ENCODE data around the gene COL28A1. TPM values are rescaled to one million over a fixed set of nuclear protein-coding genes. Genes with fewer than 3 reads are reported as not detected.
"Not testable (repeated sequence)": the region's sequence is repeated elsewhere in the genome, so short reads cannot be mapped to it uniquely, and the experiment has no call there.

The COL28A1 gene
- total RNA-seq, 1 donor from 2014 or later, result 182 TPM

GRCh38 chr7:7486362-7486761 is 49.3 kb downstream of the COL28A1 start:
- intact Hi-C loops (cut with DNase I), result no loop called here
- no peak for DNase-seq (ENCODE audit: low spot score)
- ATAC-seq, result no peak

- ATAC-seq, result no peak
- intact Hi-C loops (cut with DNase I), result no loop called here
- no peak for DNase-seq (ENCODE audit: low spot score)
Measured at GRCh38 chr7:7484072-7484471, 51.6 kb downstream of the COL28A1 start.

- DNase-seq (ENCODE audit: low spot score) (no peak), ATAC-seq (no peak)
- intact Hi-C loops (cut with DNase I), result no loop called here
Measured at GRCh38 chr7:7481802-7482201, 53.9 kb downstream of the COL28A1 start.

- intact Hi-C loops (cut with DNase I), result no loop called here
- peak; percentile 82 for ATAC-seq
- DNase-seq (ENCODE audit: low spot score), result no peak
Measured at GRCh38 chr7:7479275-7479805, 56.3 kb downstream of the COL28A1 start.

- ATAC-seq (no peak), DNase-seq (ENCODE audit: low spot score) (no peak)
- intact Hi-C loops (cut with DNase I), result no loop called here
Measured at GRCh38 chr7:7478569-7478968, 57.1 kb downstream of the COL28A1 start.

- DNase-seq (ENCODE audit: low spot score); ATAC-seq; intact Hi-C loops (cut with DNase I): not testable (repeated sequence)
Measured at GRCh38 chr7:7477641-7478040, 58.0 kb downstream of the COL28A1 start.

- DNase-seq (ENCODE audit: low spot score) (no peak), ATAC-seq (no peak)
- intact Hi-C loops (cut with DNase I), result no loop called here
Measured at GRCh38 chr7:7476381-7476780, 59.3 kb downstream of the COL28A1 start.

GRCh38 chr7:7475601-7476000 is 60.1 kb downstream of the COL28A1 start:
- intact Hi-C loops (cut with DNase I), result no loop called here
- DNase-seq (ENCODE audit: low spot score), result no peak
- no peak for ATAC-seq

- ATAC-seq (no peak), DNase-seq (ENCODE audit: low spot score) (no peak)
- intact Hi-C loops (cut with DNase I), result no loop called here
Measured at GRCh38 chr7:7474436-7474835, 61.2 kb downstream of the COL28A1 start.

- DNase-seq (ENCODE audit: low spot score); intact Hi-C loops (cut with DNase I); ATAC-seq: not testable (repeated sequence)
Measured at GRCh38 chr7:7464991-7465765, 70.5 kb downstream of the COL28A1 start.

- ATAC-seq, result no peak
- intact Hi-C loops (cut with DNase I), result no loop called here
- no peak for DNase-seq (ENCODE audit: low spot score)
Measured at GRCh38 chr7:7454000-7454399, 81.7 kb downstream of the COL28A1 start.

- ATAC-seq (no peak), DNase-seq (ENCODE audit: low spot score) (no peak)
- intact Hi-C loops (cut with DNase I), result no loop called here
Measured at GRCh38 chr7:7452652-7453051, 83.0 kb downstream of the COL28A1 start.

- ATAC-seq (no peak), DNase-seq (ENCODE audit: low spot score) (no peak)
- intact Hi-C loops (cut with DNase I), result no loop called here
Measured at GRCh38 chr7:7452119-7452518, 83.6 kb downstream of the COL28A1 start.

GRCh38 chr7:7449055-7449454 is 86.6 kb downstream of the COL28A1 start:
- ATAC-seq (no peak), DNase-seq (ENCODE audit: low spot score) (no peak)
- intact Hi-C loops (cut with DNase I), result no loop called here

GRCh38 chr7:7446616-7447015 is 89.1 kb downstream of the COL28A1 start:
- DNase-seq (ENCODE audit: low spot score) (no peak), ATAC-seq (no peak)
- intact Hi-C loops (cut with DNase I), result no loop called here

- DNase-seq (ENCODE audit: low spot score) (no peak), ATAC-seq (no peak)
- intact Hi-C loops (cut with DNase I), result no loop called here
Measured at GRCh38 chr7:7443806-7444350, 91.8 kb downstream of the COL28A1 start.

- DNase-seq (ENCODE audit: low spot score), result no peak
- intact Hi-C loops (cut with DNase I), result no loop called here
- ATAC-seq, result no peak
Measured at GRCh38 chr7:7439564-7439963, 96.1 kb downstream of the COL28A1 start.

GRCh38 chr7:7438851-7439250 is 96.8 kb downstream of the COL28A1 start:
- peak; percentile 36 for ATAC-seq
- intact Hi-C loops (cut with DNase I), result no loop called here
- DNase-seq (ENCODE audit: low spot score), result no peak

GRCh38 chr7:7435978-7436377 is 99.7 kb downstream of the COL28A1 start:
- no peak for ATAC-seq
- DNase-seq (ENCODE audit: low spot score), result no peak
- intact Hi-C loops (cut with DNase I), result no loop called here

- no peak for DNase-seq (ENCODE audit: low spot score)
- peak; percentile 51 for ATAC-seq
- intact Hi-C loops (cut with DNase I), result no loop called here
Measured at GRCh38 chr7:7434329-7434728, 101.3 kb downstream of the COL28A1 start.

- DNase-seq (ENCODE audit: low spot score) (no peak), ATAC-seq (no peak)
- intact Hi-C loops (cut with DNase I), result no loop called here
Measured at GRCh38 chr7:7433811-7434210, 101.9 kb downstream of the COL28A1 start.

Data from sciatic nerve (tissue), 2 donors.